Stimulated activated CD8-positive, alpha-beta memory T cell treated with anti-CD3 and anti-CD28 coated beads, Interleukin-15, amount 100 ng/mL, for 24 hours (primary cell): ENCODE measurements around the gene CNKSR2.
"Not testable (repeated sequence)": the region's sequence is repeated elsewhere in the genome, so short reads cannot be mapped to it uniquely, and the experiment has no call there.

ENCODE experiments used
- DNase-seq: peaks from one replicate; pipeline ENCODE4 v3.0.0-alpha.2; 2020; ENCODE audit warnings: low read depth

CNKSR2 gene

DNA sequence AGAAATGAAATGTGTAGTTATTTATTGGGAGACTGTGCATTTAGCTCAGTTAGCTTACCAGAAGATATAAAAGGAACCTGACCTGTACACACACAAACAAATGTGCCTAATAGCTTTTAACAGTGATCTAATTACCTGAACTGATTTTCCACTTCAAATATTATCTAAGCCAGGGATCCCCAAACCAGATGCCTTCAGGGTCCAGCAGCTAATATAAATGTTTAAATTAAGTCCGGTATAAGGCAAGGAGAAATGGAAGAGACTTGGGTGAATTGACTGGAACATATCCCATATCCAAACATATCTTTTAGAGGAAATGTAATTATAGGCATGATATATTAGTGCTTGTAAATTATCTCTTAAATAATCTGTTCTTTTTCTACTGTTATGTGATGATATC, 66.7 kb downstream of the CNKSR2 start:
- DNase-seq, result no peak

DNA sequence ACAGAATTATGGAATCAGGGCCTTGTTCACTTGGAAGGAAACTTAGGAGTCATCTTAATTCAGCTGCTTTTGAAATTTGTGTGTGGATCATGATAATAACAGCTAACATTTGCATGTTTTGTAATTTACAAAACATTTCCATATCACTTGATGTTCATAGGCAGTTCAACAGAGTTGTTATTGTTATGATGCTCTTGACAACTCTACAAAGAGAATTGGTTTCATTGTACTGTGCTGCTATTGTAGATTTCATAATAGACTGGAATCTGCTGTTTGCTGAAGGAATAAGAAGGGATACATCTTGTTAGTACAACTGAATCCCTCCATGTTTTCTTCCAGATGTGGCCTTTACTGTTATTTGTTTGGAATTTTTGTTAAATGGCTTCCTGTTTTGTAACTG, 83.5 kb downstream of the CNKSR2 start:
- DNase-seq, result no peak

DNA sequence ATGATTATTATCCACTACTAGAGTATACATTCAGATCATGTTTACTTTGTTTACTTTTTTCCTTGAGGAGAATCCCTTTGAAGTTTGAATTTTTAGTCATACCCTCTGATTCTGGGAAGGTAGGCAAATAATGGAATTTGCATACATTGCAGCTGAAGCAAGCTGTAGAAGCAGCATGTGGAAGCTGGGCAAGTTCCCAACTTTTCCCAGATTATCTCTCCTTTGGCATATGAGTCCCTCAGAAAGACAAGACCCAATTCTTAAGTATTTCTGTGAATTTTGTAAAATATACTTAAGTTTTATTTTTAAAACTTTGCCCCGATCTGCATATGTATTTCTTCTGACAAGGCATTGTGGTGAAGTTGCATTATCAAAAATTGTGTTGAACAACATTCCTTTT, 94.9 kb downstream of the CNKSR2 start:
- DNase-seq, result no peak

DNA sequence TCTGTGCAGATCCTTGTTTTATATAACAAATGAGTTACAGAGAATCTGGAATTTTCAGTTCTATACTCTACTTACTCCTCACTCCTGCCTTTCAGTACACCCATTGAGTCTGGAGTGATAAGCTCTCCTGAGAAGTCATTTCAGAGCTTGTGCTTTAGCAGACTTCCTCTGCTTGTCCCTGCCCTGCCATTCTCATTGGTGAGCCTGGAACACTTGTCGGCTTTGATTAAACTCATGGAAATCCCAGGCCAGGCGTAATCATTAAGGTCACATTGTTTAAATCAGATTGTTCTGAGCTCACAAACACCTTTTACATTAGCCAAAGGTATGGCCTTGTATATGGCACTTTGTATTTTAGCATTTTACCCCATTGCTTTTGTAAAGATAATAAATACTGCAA, 102.7 kb downstream of the CNKSR2 start:
- no peak for DNase-seq

DNA sequence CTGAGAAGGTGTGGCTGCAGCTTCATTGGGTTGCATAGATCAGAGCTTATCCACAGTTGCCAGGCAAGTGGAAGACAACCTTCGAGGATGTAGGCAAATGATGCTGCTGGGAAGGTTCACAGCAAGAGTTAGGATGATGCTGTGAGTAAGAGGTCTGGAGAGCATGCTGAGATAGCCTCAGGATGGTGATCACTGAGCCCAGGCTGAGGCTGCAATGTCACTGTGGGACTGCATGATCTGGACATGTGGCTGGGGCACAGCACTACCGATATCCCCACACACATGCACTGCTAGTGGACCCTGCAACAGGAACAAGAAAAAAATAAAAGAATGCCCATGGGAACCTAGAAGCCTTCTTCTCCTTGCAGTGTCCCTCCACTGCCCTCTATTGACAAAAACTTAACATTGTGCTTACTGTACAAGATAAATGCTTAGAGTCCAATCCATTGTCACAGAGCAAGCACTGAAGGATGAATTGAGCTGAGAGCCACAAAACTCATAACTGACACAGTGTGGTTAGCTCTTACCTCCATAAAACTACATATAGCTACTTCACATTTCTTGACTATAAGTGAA, 105.6 kb downstream of the CNKSR2 start:
- no peak for DNase-seq

DNA sequence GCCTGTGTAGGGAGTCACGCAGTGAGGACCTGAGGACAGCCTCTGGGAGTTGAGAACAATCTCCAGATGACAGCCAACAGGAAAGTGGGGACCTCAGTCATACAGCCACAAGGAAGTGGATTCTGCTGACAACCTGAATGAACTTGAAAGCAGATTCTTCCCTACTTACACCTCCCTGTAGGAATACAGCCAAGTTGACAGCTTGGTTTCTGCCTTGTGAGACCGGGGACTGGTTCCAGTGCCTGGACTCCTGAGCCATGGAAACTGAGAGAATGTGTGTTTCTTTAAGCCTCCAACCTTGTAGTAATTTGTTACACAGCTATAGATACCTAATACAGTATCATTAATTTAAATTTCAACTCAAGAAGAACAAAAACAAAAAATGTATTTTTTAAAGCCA, 107.5 kb downstream of the CNKSR2 start:
- no peak for DNase-seq

DNA sequence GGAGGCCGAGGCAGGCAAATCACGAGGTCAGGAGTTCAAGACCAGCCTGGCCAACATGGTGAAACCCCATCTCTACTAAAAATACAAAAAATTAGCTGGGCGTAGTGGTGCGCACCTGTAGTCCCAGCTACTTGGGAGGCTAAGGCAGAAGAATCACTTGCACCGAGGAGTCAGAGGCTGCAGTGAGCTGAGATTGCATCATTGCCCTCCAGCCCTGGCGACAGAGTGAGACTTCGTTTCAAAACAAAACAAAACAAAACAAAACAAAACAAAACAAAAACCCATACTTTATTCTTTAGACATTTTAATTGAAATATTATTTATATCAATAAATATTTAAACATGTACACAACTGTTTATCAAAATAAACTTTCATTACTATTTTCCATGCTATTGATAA, 109.8 kb downstream of the CNKSR2 start:
- not testable (repeated sequence) for DNase-seq

DNA sequence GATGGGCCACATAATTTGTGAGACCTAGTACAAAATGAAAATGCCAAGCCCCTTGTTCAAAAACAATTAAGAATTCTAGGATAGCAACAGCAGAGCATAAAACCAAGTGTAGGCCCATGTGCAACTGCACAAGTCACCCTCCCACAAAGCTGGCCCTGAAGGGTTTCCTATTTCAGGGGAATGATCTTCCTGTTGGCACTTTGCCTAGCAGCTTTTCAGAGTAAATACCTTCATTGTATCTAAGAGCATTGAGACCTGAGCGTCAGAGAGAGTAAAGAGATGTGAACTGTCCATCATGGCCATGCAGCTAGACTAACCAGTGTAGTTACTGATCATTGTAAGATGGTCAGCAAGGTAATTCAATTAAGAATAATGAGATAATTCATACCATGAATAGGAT, 113.6 kb downstream of the CNKSR2 start:
- no peak for DNase-seq

DNA sequence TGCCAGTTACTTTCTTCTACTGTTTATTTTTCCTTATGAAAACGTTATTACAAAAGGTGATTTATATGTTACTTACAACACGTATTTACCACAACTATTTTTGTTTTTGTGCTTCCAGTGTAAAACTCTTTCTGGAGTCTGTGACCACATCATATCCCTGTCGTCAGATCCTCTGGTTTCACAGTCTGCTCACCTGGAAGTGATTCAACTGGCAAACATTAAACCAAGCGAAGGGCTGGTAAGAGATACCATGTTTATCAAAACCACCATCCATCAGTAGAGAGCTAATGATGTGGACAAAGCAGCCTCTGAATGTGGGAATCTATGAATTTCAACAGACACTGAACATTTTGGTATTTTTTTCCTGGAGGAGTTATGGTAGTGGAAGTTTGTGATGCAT, 116.1 kb downstream of the CNKSR2 start:
- DNase-seq, result no peak

DNA sequence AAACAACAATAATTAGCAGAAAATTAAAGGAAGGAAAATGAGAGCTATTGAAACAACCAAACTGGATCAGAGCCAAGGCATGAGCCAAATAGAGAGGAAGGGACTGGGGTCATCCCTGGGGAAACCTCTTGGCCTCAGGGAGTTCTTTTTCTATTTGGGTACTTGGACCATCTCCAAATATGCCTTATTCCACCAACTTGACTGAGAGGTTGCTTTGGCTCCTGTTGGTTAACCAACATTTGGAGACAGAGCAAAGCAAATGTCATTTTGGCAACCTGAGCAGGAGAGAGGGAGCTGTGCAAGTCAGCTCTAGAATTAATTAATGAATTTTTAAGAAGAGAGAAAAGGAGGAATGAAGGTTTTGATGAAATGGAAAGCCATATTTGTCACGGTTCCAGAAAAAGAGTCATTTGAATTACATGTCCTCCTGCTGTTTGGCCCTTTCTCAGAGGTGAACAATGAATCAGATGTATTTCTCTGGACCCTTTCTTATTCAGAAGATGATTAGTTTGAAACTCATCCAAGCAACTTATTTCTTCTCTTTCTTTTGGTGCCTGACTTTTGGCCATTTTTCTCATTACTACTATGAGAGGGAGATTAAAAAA, 119.1 kb downstream of the CNKSR2 start:
- DNase-seq, result no peak

DNA sequence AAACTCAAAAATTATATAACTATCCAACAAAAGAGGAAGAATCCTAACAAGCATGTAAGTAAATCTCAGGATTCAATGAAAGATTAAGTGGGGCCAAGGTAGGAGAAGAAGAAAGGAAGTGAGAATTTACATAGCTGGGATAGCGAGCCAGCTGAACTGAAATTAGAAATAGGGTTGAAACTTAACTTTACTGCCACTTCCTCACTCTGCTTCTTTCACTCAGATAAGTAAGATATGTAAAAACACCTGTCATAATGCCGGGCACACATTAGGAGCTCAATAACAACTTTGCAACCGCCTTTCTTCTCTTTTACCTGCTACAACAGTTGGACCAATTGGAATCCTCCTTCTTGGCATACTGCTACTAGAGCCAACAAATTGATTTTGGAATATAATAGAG, 129.4 kb downstream of the CNKSR2 start:
- DNase-seq, result no peak

DNA sequence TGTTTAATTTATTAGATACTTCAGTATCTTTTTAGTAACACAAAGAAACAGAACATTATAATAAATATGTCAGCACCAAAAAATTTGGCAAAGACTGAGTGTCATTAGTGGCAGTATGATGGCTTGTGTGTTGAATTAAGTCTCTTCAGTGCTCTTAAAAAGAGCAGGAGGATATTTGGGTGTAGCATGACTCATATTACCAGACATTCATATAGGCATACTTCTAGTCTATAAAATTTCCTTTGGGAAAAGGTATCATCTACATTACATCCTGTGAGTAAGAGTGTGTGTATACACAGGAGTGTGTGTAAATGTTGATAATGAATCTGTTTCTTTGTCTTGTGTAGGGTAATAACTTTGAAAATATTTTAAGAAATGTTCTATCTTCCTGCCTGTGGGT, 135.7 kb downstream of the CNKSR2 start:
- no peak for DNase-seq

DNA sequence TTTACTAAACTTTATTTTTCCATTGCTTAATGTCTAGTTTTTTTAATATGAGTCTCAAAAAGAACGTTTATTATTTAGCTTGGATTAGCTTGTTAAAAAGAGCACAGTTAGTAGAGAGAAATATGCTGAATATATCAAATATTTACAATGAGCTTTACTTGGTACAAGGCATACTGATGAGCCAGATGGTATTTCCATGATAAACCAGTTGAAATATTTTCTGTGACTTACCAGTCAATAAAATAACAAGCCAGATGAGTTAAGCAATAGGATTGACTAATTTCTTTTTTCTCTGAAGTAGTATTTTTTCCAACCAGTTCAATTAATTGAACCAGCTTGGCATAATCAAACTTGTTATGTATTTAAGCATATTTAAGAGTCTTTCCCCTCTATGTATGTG, 149.8 kb downstream of the CNKSR2 start:
- DNase-seq, result no peak

DNA sequence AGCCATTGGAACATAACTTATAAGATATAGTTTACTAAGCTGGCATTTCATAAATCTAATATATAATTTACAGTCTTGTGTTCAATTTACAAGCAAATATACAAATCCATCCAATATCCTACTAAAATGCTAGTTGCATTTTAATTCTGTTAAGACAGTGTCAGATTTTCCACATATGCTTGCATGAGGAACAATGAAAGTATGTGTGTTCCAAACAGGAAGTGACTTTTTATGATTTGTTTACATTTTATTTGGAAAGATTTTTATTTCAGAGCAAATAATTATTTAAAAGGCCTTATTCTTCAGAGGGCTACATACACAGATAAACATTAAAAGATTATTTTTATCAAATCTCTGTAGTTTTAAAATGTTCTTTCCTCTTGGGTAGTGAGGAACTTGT, 153.9 kb downstream of the CNKSR2 start:
- DNase-seq, result no peak

DNA sequence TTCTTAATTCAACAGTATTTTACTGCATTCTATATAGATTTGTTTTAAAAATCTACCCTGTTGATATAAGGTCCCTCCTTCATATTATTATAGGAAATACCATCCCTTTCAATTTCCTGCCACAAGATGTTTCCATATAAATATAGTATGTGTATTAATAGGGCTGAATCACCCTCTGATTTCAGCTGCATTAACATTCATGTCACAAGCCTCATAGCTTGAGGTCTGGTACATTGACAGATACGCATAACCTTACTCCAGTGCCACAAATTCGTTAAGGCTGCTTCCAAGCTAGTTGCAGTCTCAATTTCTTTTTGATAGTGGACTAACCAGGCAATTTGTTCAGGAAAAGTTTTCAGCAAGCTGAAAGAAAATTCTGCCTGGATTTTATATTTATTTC, 155.6 kb downstream of the CNKSR2 start:
- DNase-seq, result no peak

DNA sequence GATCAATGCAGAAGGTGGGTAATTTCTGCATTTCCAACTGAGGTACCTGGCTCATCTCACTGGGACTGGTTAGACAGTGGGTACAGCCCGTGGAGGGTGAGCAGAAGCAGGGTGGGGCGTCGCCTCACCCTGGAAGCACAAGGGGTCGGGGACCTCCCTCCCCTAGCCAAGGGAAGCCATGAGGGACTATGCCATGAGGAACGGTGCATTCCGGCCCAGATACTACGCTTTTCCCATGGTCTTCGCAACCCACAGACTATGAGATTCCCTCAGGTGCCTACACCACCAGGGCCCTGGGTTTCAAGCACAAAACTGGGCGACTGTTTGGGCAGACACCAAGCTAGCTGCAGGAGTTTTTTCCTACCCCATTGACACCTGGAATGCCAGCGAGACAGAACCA, 170.4 kb downstream of the CNKSR2 start:
- not testable (repeated sequence) for DNase-seq

DNA sequence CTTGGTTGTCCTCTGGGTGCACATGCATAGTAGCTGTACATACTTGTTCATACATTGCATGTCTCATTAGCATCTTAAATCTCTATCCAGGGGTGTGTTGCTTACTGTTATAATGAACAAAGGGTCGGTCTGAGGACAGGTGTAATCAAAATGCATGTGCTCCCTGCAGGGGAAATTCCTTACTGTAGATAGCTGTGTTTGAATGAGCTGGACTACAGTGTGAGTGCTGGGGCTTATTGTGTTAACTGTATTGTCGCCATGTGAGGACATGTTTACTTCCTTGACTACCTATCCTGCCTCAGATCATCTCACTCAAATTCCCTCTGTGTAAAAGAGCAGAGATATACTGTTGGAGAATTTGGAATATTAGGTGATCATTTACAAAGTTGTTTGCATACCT, 185.2 kb downstream of the CNKSR2 start:
- DNase-seq, result no peak

DNA sequence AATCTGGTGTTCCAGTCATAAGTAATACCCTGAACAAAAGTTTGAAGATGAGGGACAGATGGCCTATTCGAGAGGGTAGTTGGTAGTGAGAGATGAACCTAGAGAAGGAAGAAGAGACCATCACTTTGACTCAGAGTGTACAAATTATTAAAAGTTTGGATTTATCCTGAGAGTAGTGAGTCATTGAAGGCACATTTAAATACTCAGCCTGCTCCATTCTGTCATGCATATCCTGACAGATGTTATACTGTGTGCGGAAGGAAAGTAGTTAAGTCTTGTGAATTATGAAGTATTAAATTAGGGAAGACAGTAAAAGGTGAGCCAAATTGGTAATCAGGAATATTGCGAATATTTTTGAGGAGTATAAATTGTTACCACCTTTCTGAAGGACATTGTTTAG, 190.8 kb downstream of the CNKSR2 start:
- no peak for DNase-seq

DNA sequence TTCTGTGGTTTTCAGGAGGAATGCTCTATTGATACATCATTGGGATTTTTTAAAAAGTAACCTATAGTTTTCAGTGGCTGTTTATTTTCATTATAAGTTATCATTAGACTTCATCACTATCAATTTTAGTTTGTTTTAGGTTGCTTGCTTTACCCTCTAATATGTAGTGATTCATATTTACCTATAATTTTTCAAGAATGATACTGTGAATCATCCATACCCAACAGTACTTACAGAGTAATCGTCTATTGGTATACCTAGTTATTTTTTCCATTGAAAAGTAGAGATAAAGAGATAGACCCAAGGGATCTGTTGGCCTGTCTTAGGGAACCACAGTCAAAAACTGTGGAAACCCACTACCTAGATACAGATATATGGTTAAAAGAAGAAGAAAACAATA, 200.6 kb downstream of the CNKSR2 start:
- DNase-seq, result no peak

DNA sequence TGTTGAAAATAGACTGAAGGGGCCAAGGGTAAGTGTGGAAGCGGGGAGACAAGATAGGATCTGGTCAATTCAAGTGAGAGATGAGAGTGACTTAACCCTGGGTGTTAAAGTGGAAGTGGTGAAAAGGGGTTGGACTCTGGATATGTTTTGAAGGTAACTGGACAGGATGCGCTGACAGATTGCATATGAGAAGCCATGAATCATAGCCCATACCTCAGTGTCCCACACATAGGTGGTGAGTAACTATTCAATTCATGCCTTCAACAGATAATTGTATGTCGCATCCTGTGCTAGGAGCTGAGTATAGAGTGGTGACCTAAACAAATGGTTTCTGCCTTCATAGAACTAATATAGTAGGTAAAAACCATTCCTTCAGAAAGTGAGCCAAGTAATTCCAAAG, 207.3 kb downstream of the CNKSR2 start:
- no peak for DNase-seq

DNA sequence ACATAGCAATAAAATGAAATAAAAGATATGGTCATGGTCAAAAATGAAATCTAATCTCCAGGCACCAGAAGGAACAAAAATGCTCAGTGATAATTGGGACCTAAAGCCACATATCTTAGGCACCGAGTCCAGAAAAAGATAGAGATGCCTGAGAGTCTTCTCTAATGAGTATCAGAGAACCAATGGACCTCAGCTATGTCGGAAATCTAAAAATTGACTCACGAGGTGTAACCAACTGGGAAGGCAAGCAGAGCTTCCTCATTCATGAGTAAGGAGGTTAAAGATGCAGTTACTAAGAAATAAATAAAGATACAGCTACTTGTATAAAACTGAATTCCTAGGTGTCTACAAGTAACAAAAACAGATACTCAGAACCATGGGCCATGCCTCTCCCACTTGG, 211.8 kb downstream of the CNKSR2 start:
- DNase-seq, result no peak

DNA sequence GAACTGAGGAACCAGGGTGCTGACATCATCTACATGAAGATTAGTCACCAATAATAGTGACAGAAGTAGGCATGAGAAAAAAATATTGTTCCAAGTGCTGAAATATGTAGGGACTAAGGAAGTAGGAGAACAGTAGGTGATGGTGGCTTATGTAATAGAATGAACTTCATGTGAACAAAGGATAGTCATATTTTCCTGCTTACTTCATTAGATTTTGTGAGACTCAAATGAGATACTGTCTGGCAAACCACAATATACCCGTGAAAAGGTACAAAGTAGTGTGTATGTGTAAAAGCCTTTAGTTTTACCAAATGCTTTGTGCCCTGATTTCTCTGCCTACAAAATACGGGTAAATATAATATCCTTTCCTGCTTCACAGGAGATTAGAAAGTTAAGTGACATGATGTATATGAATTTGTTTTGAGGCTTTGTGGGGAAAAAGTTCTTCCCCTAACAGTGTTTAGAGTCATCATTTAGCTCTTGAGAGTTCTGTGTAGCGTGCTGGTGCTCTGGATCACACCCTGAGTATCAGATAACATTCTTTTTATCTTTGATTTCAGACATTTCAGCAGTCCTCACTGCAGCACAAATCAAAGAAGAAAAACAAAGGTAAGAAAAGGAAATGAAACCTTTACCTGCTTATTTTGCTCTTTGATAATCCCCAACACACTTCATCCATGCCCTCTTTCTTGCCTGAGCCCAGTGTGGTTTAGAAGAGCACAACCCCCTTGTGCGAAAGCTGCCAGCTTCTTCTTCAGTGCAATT, 216.0 kb downstream of the CNKSR2 start:
- no peak for DNase-seq

DNA sequence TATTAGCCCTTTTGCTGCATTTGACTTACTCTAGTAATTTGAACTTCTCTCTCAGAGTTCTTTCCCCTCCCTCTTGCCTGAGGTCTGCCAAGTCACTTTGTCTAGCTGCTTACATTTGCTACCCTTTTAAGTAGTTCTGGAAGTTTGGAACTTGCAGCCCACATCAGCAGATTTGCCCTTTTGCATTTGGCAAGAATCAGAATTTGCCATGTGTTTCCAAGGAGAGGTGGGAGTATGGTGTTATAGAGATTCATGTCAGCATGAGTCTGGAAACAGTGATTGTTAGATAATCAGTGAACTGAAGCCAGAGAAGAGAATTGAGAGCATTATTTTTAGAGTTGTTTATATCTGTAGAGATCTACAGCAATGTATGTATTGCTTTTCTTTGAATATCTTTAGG, 231.8 kb downstream of the CNKSR2 start:
- DNase-seq, result no peak

DNA sequence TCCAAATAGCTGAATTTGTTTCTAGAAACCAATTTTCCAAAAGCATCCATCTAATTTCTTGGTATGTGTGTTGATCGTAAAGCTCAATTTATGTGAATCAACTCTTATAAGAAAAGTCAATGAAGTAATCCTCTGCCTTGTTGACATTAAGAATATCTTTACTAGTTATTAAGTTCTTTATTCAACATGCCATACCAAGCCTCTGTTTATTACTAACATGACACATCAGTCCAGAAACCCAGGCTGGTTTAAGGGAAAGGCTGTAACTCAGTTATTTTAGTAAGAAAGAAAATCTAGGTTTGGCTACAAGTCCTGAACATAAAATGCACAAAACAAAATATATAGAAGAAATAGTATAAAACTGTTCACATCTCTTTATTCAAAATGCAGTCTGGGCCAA, 235.9 kb downstream of the CNKSR2 start:
- DNase-seq, result no peak
